Naive thymus-derived CD4-positive, alpha-beta T cell (primary cell): ENCODE results near the gene TFF2. TPM values are rescaled to one million over a fixed set of nuclear protein-coding genes. Genes with fewer than 3 reads are reported as not detected.

Experiments
- ATAC-seq: fragments of 150-1000 bp; cut with Tn5 transposase; 2 replicates; pipeline ENCODE4 v1.10.0; 2021; ENCODE audit warnings: mild to moderate bottlenecking, moderate library complexity
- CTCF ChIA-PET: fragments of 350-600 bp; sonication (Branson Sonifier 250); formaldehyde crosslinking; loops from one replicate; lab custom pipeline; 2021; ENCODE audit warnings: antibody characterized with exemption; lab: Charles Lee
- POLR2A ChIA-PET: fragments of 350-600 bp; sonication (Branson Sonifier 250); formaldehyde crosslinking; loops from one replicate; lab custom pipeline; 2021; ENCODE audit warnings: antibody characterized with exemption, inconsistent platforms; lab: Charles Lee
- DNase-seq, 9 donors: peaks; one replicate each; pipeline versions ENCODE4 v3.0.0 to v3.0.0-alpha.2; 2020 to 2022; ENCODE audit warnings: mixed read lengths in 1 of 9
- H3K27ac ChIP-seq: one replicate; pipeline ENCODE4 v1.7.0; 2013; ENCODE audit warnings: mild to moderate bottlenecking, low read depth, low read length, moderate library complexity
- H3K27me3 ChIP-seq, 2 donors: one replicate each; pipeline ENCODE4 v1.7.0; 2013; ENCODE audit warnings: low read length in 2 of 2, mild to moderate bottlenecking in 2 of 2, moderate library complexity in 2 of 2; ENCODE audit not compliant: control insufficient read depth in 2 of 2, insufficient read depth in 2 of 2
- H3K36me3 ChIP-seq, 3 experiments: 1 replicate in 2 of 3; 2 replicates in 1 of 3; pipeline ENCODE4 v1.7.0; 2013; ENCODE audit warnings: low read length in 3 of 3, mild to moderate bottlenecking in 3 of 3, moderate library complexity in 1 of 3; ENCODE audit not compliant: insufficient read depth in 3 of 3, control insufficient read depth in 2 of 3
- H3K4me1 ChIP-seq, 2 donors: one replicate each; pipeline ENCODE4 v1.7.0; 2013; ENCODE audit warnings: low read length in 2 of 2, mild to moderate bottlenecking in 2 of 2, moderate library complexity in 1 of 2; ENCODE audit not compliant: control insufficient read depth in 2 of 2, insufficient read depth in 2 of 2
- H3K4me3 ChIP-seq: 2 replicates; pipeline ENCODE4 v1.7.0; 2013; ENCODE audit warnings: mild to moderate bottlenecking, low read length
- H3K9me3 ChIP-seq, 3 experiments: 1 replicate in 2 of 3; 2 replicates in 1 of 3; pipeline ENCODE4 v1.7.0; 2013; ENCODE audit warnings: low read length in 3 of 3; ENCODE audit not compliant: control insufficient read depth in 2 of 3
- H3K27ac Mint-ChIP-seq, 9 donors: one replicate each; pipeline ENCODE4 v1.8.0; 2020 to 2022; ENCODE audit warnings: mixed read lengths in 9 of 9, mild to moderate bottlenecking in 8 of 9, moderate library complexity in 5 of 9, inconsistent platforms in 2 of 9
- H3K27me3 Mint-ChIP-seq, 5 donors: one replicate each; pipeline ENCODE4 v1.8.0; 2021 to 2022; ENCODE audit warnings: mixed read lengths in 5 of 5, mild to moderate bottlenecking in 1 of 5
- H3K36me3 Mint-ChIP-seq, 5 donors: one replicate each; pipeline ENCODE4 v1.8.0; 2020 to 2022; ENCODE audit warnings: mixed read lengths in 5 of 5, mild to moderate bottlenecking in 3 of 5, inconsistent platforms in 1 of 5
- H3K4me1 Mint-ChIP-seq, 7 donors: one replicate each; pipeline ENCODE4 v1.8.0; 2020 to 2022; ENCODE audit warnings: mixed read lengths in 7 of 7, mild to moderate bottlenecking in 3 of 7, inconsistent platforms in 1 of 7
- H3K4me3 Mint-ChIP-seq, 10 donors: one replicate each; pipeline ENCODE4 v1.8.0; 2020 to 2022; ENCODE audit warnings: mild to moderate bottlenecking in 10 of 10, mixed read lengths in 10 of 10, moderate library complexity in 6 of 10, inconsistent platforms in 2 of 10
- H3K9me3 Mint-ChIP-seq, 11 donors: one replicate each; pipeline ENCODE4 v1.8.0; 2020 to 2022; ENCODE audit warnings: mixed read lengths in 11 of 11, mild to moderate bottlenecking in 4 of 11, inconsistent platforms in 1 of 11, moderate library complexity in 1 of 11
- intact Hi-C, 2 donors: fragments of 100-400 bp; cut with micrococcal nuclease; formaldehyde crosslinking; loops; one replicate each; pipeline ENCODE4 v1.15.1; 2023
- polyA plus RNA-seq, 2 donors: library from polyadenylated mRNA; unstranded; fragments of 300-500 nt; fragmentation: Illumina TruSeq; gene quantifications; one replicate each; pipeline ENCODE4 v1.2.3, GENCODE V29; 2021
- total RNA-seq, 6 experiments: library from RNA in 5 of 6; stranded (reverse) in 5 of 6; gene quantifications; 1 replicate in 5 of 6; 2 replicates in 1 of 6; pipeline ENCODE4 v1.2.3 and lab custom pipeline; 2021 to 2026

TFF2 gene
- total and polyA plus RNA-seq, 7 experiments from 2014 or later = not detected

DNA sequence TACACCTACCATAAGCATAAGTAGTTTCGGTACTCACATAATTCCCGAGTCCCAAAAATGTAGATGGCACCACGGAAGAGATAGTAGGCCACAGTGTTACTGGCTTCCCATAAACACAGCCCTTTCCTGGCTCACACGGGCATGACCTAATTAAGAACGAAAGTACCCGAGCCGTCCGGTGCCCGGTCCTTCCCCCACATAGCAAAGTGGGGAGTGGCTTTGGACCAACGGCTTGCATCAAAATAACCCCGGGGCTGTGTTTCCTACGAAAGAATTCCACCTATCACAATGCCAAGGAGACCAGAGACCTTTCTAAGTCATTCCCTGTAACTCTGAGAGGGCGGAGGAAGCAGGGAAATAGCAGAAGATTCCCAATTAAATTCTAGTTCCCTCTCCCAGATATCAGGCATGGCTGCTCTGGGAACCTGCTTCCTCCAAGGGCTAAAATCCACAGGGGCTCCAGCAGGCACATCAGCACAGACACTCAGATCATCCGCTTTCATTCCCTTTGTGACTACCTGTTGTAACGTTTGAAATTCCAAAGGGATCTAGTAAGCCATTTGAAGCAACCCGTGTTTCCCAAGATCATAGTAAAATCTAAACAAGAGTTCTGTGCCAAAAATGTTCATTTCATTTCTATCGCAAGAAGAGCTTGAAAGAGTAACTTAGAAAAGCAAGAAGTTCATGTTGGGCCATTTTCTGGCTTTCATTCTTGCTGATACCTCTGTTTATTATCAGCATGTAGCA, 45.3 kb upstream of the TFF2 start, which contains the start of gene TMPRSS3:
Gene TMPRSS3, minus strand, starts transcription at position 148 of the 747 bp plus-strand sequence. CDS start 635 bp downstream, outside the sequence.
- DNase-seq (no peak), ATAC-seq (no peak)
- H3K9me3 Mint-ChIP-seq = no peaks in the 10 kb centered on the region
- Histone ChIP-seq H3K27ac (no peak within 1 kb of the TSS), H3K9me3 (no peaks in the 10 kb centered on the region), H3K36me3 (no peaks in the 10 kb centered on the region), H3K4me3 (no peak within 1 kb of the TSS), H3K4me1 (peaks cover 13 to 35% of the 10 kb centered on the region in 2 donors), H3K27me3 (no peaks in the 10 kb centered on the region)
- peak within 1 kb of the TSS in 5 of 9 donors; percentile 25 to 51 (median 50) for H3K27ac Mint-ChIP-seq
- no peak within 1 kb of the TSS for H3K4me3 Mint-ChIP-seq
- POLR2A ChIA-PET = interaction anchor here (4.5 to 10.3 kb wide), 2 partner anchors 7 to 26 kb away, joined by 81 to 181 read pairs; partner anchors contain the start of gene UBASH3A
- H3K4me1 Mint-ChIP-seq = peaks cover 26 to 84% (median 64%) of the 10 kb centered on the region in 7 donors
- peaks cover 0 to 4% (median 0%) of the 10 kb centered on the region in 5 donors for H3K27me3 Mint-ChIP-seq
- H3K36me3 Mint-ChIP-seq = peaks cover 0 to 9% (median 0%) of the 10 kb centered on the region in 5 donors
- CTCF ChIA-PET = no interaction called here
- intact Hi-C loops = loop anchor here in 1 of 2 donors (5.0 kb wide), 1 partner anchor 66 kb away; no protein-coding TSS in a partner anchor

DNA sequence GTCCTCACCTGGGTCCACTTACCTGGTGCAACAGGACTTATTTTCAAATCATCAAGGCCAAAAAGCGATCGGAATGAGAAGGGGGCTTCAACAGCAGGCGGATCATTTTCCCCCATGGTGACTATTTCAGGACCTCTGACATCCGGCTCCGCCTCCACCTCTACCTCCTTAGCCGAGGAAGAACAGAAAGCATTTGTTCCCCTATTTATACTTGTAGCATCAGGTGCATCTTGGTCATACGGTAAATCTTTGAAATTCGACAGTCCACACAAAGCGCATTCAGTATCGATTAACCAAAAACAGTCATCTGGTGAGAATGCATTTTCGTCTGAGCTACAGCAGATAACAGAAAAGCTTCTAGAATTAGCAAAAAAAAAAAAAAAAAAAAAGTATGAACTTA, 44.5 kb upstream of the TFF2 start:
- no peak overlapping the region for H3K4me3 ChIP-seq
- Mint-ChIP-seq H3K27me3 (peaks cover 0 to 4% (median 0%) of the 10 kb centered on the region in 5 donors), H3K27ac (peak overlapping the region in 2 of 9 donors; percentile 36 to 51), H3K4me1 (peaks cover 29 to 84% (median 64%) of the 10 kb centered on the region in 7 donors), H3K36me3 (peaks cover 0 to 14% (median 0%) of the 10 kb centered on the region in 5 donors), H3K9me3 (peaks cover 0 to 1% (median 0%) of the 10 kb centered on the region in 11 donors), H3K4me3 (no peak overlapping the region)
- POLR2A ChIA-PET = interaction anchor here (4.5 kb wide), 1 partner anchor 8 kb away, joined by 81 read pairs; the partner anchor contains the start of gene UBASH3A
- intact Hi-C loops = loop anchor here in 1 of 2 donors (5.0 kb wide), 1 partner anchor 67 kb away; no protein-coding TSS in a partner anchor
- DNase-seq = no peak
- no peak for ATAC-seq
- no peaks in the 10 kb centered on the region for H3K27me3 ChIP-seq
- peaks cover 13 to 35% of the 10 kb centered on the region in 2 donors for H3K4me1 ChIP-seq
- H3K27ac ChIP-seq = no peak overlapping the region
- H3K36me3 ChIP-seq = no peaks in the 10 kb centered on the region
- H3K9me3 ChIP-seq = no peaks in the 10 kb centered on the region
- CTCF ChIA-PET = no interaction called here

DNA sequence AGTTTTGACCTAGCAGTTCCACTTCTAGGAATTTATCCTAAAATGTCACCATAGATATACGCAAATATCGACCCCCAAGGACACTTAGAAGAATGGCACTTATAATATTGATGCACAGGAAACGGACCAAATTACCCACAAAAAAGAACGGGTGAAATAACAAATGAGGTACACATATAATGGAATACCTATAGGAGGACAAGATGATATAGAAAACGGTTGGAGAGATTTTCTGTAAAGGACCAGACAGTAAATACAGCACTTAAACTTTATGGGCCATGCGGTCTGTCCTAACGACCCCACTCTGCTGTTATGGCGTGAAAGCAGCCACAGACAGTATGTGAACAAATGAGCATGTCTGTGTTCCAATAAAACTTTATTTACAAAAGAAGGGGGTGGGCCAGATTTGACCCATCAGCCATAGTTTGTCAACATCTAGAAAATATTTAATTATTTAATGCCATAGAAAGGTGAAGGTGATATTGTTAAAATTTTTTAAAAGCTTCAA, 42.7 kb upstream of the TFF2 start:
- Histone ChIP-seq H3K36me3 (no peaks in the 10 kb centered on the region), H3K4me1 (peaks cover 13 to 40% of the 10 kb centered on the region in 2 donors), H3K27me3 (no peaks in the 10 kb centered on the region), H3K27ac (no peak overlapping the region), H3K9me3 (no peaks in the 10 kb centered on the region), H3K4me3 (peak overlapping the region; percentile 5)
- Mint-ChIP-seq H3K27me3 (peaks cover 0 to 4% (median 0%) of the 10 kb centered on the region in 5 donors), H3K27ac (peak overlapping the region; percentile 5 to 91 (median 83)), H3K9me3 (peaks cover 0 to 1% (median 0%) of the 10 kb centered on the region in 11 donors), H3K36me3 (peaks cover 0 to 12% (median 0%) of the 10 kb centered on the region in 5 donors), H3K4me3 (peak overlapping the region in 9 of 10 donors; percentile 55 to 75 (median 67)), H3K4me1 (peaks cover 28 to 86% (median 67%) of the 10 kb centered on the region in 7 donors)
- DNase-seq = no peak
- ATAC-seq = no peak
- intact Hi-C loops = loop anchor here (1.0 to 5.0 kb wide), 3 partner anchors 10 to 34 kb away; partner anchors contain the start of gene UBASH3A (in 2 of the 2)
- ChIA-PET CTCF (interaction anchor here (0.6 to 2.0 kb wide), 6 partner anchors 11 to 148 kb away, joined by 3 to 14 read pairs (median 4); partner anchors contain the start of gene UBASH3A), POLR2A (interaction anchor here (0.7 to 4.5 kb wide), 10 partner anchors 10 to 268 kb away, joined by 3 to 81 read pairs (median 6); partner anchors contain the start of gene UBASH3A)

DNA sequence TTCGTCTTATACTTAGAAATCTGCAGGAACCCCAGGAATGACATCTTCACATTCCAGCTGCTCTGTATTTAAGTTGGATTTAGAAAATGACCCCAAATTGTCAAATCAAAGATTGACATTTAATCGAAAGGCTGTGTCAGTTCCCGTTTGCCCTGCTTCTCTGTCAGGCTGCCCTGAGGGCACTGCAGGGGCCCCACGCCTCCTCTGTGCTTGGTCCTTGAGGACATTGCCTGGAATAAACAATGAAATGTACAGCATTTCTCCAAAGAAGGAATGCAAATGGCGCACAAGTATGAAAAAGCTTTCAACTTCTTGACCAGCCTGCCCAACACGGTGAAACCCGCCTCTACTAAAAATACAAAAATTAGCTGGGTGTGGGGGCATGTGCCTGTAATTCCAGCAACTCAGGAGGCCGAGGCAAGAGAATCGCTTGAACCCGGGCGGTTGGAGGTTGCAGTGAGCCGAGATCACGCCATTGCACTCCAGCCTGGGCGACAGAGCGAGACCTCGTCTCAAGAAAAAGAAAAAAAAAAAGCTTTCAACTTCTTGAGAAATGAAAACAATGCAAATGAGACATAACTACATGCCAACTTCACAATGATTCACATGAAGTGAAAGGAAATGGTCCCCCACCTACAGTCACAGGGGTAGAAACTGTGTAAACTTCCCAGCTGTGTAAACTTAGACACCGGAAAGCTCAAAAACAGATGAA, 42.1 kb upstream of the TFF2 start:
- DNase-seq (peak in 7 of 9 donors; percentile 29 to 64 (median 54)), ATAC-seq (peak; percentile 82)
- peaks cover 0 to 12% (median 0%) of the 10 kb centered on the region in 5 donors for H3K36me3 Mint-ChIP-seq
- Histone ChIP-seq H3K27ac (peak overlapping the region; percentile 46), H3K36me3 (no peaks in the 10 kb centered on the region), H3K4me1 (peaks cover 13 to 34% of the 10 kb centered on the region in 2 donors), H3K4me3 (peak overlapping the region; percentile 5), H3K9me3 (no peaks in the 10 kb centered on the region), H3K27me3 (no peaks in the 10 kb centered on the region)
- intact Hi-C loops = loop anchor here (1.0 to 5.0 kb wide), 3 partner anchors 10 to 34 kb away; partner anchors contain the start of gene UBASH3A (in 2 of the 2)
- H3K4me1 Mint-ChIP-seq = peaks cover 23 to 84% (median 63%) of the 10 kb centered on the region in 7 donors
- H3K4me3 Mint-ChIP-seq = peak overlapping the region; percentile 22 to 75 (median 64)
- ChIA-PET CTCF (interaction anchor here (0.6 to 2.0 kb wide), 6 partner anchors 10 to 147 kb away, joined by 3 to 14 read pairs (median 4); partner anchors contain the start of gene UBASH3A), POLR2A (interaction anchor here (0.7 to 4.5 kb wide), 11 partner anchors 10 to 268 kb away, joined by 3 to 81 read pairs (median 5); partner anchors contain the start of gene UBASH3A)
- peaks cover 0 to 4% (median 0%) of the 10 kb centered on the region in 5 donors for H3K27me3 Mint-ChIP-seq
- H3K27ac Mint-ChIP-seq = peak overlapping the region; percentile 5 to 91 (median 83)
- H3K9me3 Mint-ChIP-seq = peaks cover 0 to 1% (median 0%) of the 10 kb centered on the region in 11 donors

DNA sequence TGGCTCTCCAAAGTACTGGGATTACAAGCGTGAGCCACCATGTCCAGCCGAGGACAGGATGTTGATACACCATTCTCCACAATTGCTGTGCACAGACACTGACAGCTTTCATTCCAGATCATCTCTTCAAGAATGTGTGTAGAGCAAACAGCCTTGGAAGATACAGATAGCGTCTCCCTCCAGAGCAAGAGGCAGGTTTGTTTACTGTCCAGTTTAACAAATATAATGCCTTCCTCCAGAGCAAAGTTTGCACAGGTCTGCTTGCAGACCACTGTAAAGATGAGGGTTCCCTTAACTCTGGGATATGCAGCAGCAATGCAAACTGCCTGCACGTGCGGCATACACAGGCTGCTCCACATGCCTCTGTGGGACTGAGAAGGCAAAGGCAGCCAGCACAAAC, 40.5 kb upstream of the TFF2 start:
- H3K36me3 Mint-ChIP-seq = peaks cover 0 to 14% (median 0%) of the 10 kb centered on the region in 5 donors
- POLR2A ChIA-PET = interaction anchor here (1.5 to 4.5 kb wide), 2 partner anchors 12 to 30 kb away, joined by 5 to 81 read pairs; partner anchors contain the start of gene UBASH3A
- intact Hi-C loops = loop anchor here in 1 of 2 donors (5.0 kb wide), 1 partner anchor 36 kb away; no protein-coding TSS in a partner anchor

More for the DNA sequence above, 40.5 kb upstream of the TFF2 start:
- Histone ChIP-seq H3K9me3 (no peaks in the 10 kb centered on the region), H3K27ac (no peak overlapping the region), H3K27me3 (no peaks in the 10 kb centered on the region), H3K4me3 (no peak overlapping the region), H3K4me1 (peaks cover 13 to 28% of the 10 kb centered on the region in 2 donors), H3K36me3 (no peaks in the 10 kb centered on the region)
- peaks cover 0 to 1% (median 0%) of the 10 kb centered on the region in 11 donors for H3K9me3 Mint-ChIP-seq
- ATAC-seq = no peak
- H3K27ac Mint-ChIP-seq = peak overlapping the region in 4 of 9 donors; percentile 36 to 85 (median 73)
- CTCF ChIA-PET = no interaction called here
- peak overlapping the region in 3 of 10 donors; percentile 4 to 33 (median 18) for H3K4me3 Mint-ChIP-seq
- peaks cover 18 to 82% (median 66%) of the 10 kb centered on the region in 7 donors for H3K4me1 Mint-ChIP-seq
- H3K27me3 Mint-ChIP-seq = peaks cover 0 to 4% (median 0%) of the 10 kb centered on the region in 5 donors
- DNase-seq = no peak
